SU-DHL-6 (cell line): ENCODE measurements around the gene PFKL.

Source experiments
- H2AFZ ChIP-seq: fragments of 200-600 bp; sonication (generic); 2 replicates; pipeline ENCODE4 v1.6.1; 2014; ENCODE audit warnings: low read depth, mild to moderate bottlenecking, moderate library complexity, mixed read lengths, antibody characterized with exemption, low read length; ENCODE audit not compliant: severe bottlenecking
- H3F3A ChIP-seq: fragments of 200-600 bp; shearing (Covaris generic); 2 replicates; pipeline ENCODE4 v1.6.0; 2016; ENCODE audit warnings: antibody characterized with exemption, mild to moderate bottlenecking; ENCODE audit not compliant: insufficient read depth
- H3K27ac ChIP-seq: fragments of 200-600 bp; sonication (generic); 2 replicates; pipeline ENCODE4 v1.5.1; 2016; ENCODE audit warnings: low read depth, mild to moderate bottlenecking, low read length, moderate library complexity, mixed read lengths
- H3K27me3 ChIP-seq: fragments of 200-600 bp; sonication (generic), shearing (Covaris generic); 2 replicates; pipeline ENCODE4 v1.6.0; 2014; ENCODE audit warnings: mild to moderate bottlenecking, low read length
- H3K36me3 ChIP-seq: fragments of 200-600 bp; sonication (generic); 2 replicates; pipeline ENCODE4 v1.6.1; 2014; ENCODE audit warnings: mild to moderate bottlenecking, low read length, mixed read lengths
- H3K4me2 ChIP-seq: fragments of 300-600, 200-600 bp; shearing (Covaris generic), sonication (generic); 2 replicates; pipeline ENCODE4 v1.6.0; 2014; ENCODE audit warnings: low read length, low read depth, mild to moderate bottlenecking; ENCODE audit not compliant: poor library complexity, severe bottlenecking
- H3K4me3 ChIP-seq: fragments of 200-600 bp; sonication (generic); 2 replicates; pipeline ENCODE4 v1.5.1; 2014; ENCODE audit warnings: antibody characterized with exemption, low read length, mild to moderate bottlenecking, mixed read lengths; ENCODE audit not compliant: insufficient read depth, poor library complexity, severe bottlenecking
- H3K79me2 ChIP-seq: fragments of 200-600 bp; sonication (generic); 2 replicates; pipeline ENCODE4 v1.6.1; 2014; ENCODE audit warnings: mild to moderate bottlenecking, low read length, moderate library complexity; ENCODE audit not compliant: insufficient read depth
- H3K9ac ChIP-seq: fragments of 200-600 bp; sonication (generic); 2 replicates; pipeline ENCODE4 v1.7.0; 2014; ENCODE audit warnings: mild to moderate bottlenecking, low read length
- H3K9me2 ChIP-seq: fragments of 200-600 bp; sonication (generic); replicated peaks from 2 replicates; pipeline ENCODE4 v1.6.1; 2014; ENCODE audit warnings: low read length; ENCODE audit not compliant: insufficient read depth
- H3K9me3 ChIP-seq: fragments of 200-600 bp; sonication (generic); 2 replicates; pipeline ENCODE4 v1.6.1; 2014; ENCODE audit warnings: low read length, mixed read lengths; ENCODE audit not compliant: insufficient read depth
- H4K20me1 ChIP-seq: fragments of 200-600 bp; sonication (generic); 2 replicates; pipeline ENCODE4 v1.6.1; 2014; ENCODE audit warnings: low read depth, mild to moderate bottlenecking, antibody characterized with exemption, low read length, moderate library complexity, mixed read lengths
- EZH2phosphoT487 ChIP-seq: fragments of 200-600 bp; sonication (generic), shearing (Covaris generic); conservative IDR thresholded peaks from 2 replicates; pipeline ENCODE4 v1.6.1; 2018; ENCODE audit warnings: mild to moderate bottlenecking, antibody characterized with exemption, low read length, moderate library complexity, mixed read lengths
- TF ChIP-seq, protein P1 (sequence below): fragments of 200-600 bp; sonication (generic); IDR thresholded peaks from one replicate; pipeline ENCODE4 v1.5.1; 2017; ENCODE audit warnings: antibody characterized with exemption, mild to moderate bottlenecking, low read length, moderate library complexity; ENCODE audit not compliant: insufficient read depth, poor library complexity, severe bottlenecking

Gene PFKL

GRCh38 chr21:44299458-44300261 lies at the start of gene PFKL:
PFKL (plus strand) TSS chr21:44300053; CDS start chr21:44300106, 53 bp downstream.
- no peaks in the 10 kb centered on the region for H3K36me3 ChIP-seq
- no peaks in the 10 kb centered on the region for H3K9me3 ChIP-seq
- H3K9ac ChIP-seq = peak within 1 kb of the TSS; percentile 72
- H3K4me3 ChIP-seq = peak within 1 kb of the TSS; percentile 72
- H2AFZ ChIP-seq = peak within 1 kb of the TSS; percentile 55
- no peaks in the 10 kb centered on the region for H3K27me3 ChIP-seq
- H4K20me1 ChIP-seq = no peaks in the 10 kb centered on the region; the same call in 1 of the 2 replicates
- peak within 1 kb of the TSS; percentile 74 for H3K27ac ChIP-seq
- TF ChIP-seq, protein P1, sequence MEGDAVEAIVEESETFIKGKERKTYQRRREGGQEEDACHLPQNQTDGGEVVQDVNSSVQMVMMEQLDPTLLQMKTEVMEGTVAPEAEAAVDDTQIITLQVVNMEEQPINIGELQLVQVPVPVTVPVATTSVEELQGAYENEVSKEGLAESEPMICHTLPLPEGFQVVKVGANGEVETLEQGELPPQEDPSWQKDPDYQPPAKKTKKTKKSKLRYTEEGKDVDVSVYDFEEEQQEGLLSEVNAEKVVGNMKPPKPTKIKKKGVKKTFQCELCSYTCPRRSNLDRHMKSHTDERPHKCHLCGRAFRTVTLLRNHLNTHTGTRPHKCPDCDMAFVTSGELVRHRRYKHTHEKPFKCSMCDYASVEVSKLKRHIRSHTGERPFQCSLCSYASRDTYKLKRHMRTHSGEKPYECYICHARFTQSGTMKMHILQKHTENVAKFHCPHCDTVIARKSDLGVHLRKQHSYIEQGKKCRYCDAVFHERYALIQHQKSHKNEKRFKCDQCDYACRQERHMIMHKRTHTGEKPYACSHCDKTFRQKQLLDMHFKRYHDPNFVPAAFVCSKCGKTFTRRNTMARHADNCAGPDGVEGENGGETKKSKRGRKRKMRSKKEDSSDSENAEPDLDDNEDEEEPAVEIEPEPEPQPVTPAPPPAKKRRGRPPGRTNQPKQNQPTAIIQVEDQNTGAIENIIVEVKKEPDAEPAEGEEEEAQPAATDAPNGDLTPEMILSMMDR = no peak
- no peak for TF ChIP-seq EZH2phosphoT487
- H3K79me2 ChIP-seq = peaks cover 27% of the 10 kb centered on the region
- peak within 1 kb of the TSS; percentile 91 for H3K4me2 ChIP-seq
- H3F3A ChIP-seq = peaks cover 6% of the 10 kb centered on the region
- no peaks in the 10 kb centered on the region for H3K9me2 ChIP-seq

GRCh38 chr21:44253832-44254710 lies 45.8 kb upstream of the PFKL start:
- Histone ChIP-seq H3K27ac (no peak overlapping the region), H2AFZ (no peak overlapping the region), H3K9me3 (no peaks in the 10 kb centered on the region), H3F3A (no peaks in the 10 kb centered on the region), H3K79me2 (no peaks in the 10 kb centered on the region), H3K4me2 (no peak overlapping the region), H3K9ac (no peak overlapping the region), H3K27me3 (no peaks in the 10 kb centered on the region), H3K4me3 (no peak overlapping the region), H3K9me2 (no peaks in the 10 kb centered on the region), H3K36me3 (no peaks in the 10 kb centered on the region), H4K20me1 (no peaks in the 10 kb centered on the region)
- no peak for TF ChIP-seq EZH2phosphoT487
- TF ChIP-seq, protein P1 = no peak

DNA sequence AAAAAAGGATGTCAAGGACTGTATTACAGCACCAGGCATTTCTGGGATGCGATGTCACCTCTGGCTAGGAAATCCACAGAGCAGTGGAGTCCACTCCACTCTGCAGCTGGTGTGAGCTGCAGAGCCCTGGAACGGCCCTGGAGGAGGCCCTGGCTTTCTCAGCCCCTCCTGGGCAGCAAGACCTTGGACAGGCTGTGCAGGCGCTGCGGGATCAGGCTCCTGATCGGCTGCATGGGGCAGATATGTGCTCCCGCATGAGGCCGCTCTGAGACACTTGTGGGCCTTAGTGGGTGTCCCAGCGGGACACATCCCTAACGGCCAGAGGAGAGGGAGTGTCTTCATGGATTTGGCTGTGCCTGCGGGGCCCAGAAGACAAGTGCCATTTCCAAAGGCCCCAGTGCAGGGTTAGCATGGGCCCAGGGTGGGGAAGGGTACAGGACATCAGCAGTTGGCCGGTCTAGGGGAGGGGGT lies 44.3 kb upstream of the PFKL start:
- H2AFZ ChIP-seq = no peak overlapping the region

More for the DNA sequence above, 44.3 kb upstream of the PFKL start:
- TF ChIP-seq, protein P1 = no peak
- no peak for TF ChIP-seq EZH2phosphoT487
- Histone ChIP-seq H3K4me3 (no peak overlapping the region), H3K9ac (no peak overlapping the region), H3K27me3 (no peaks in the 10 kb centered on the region), H3K36me3 (no peaks in the 10 kb centered on the region), H3F3A (no peaks in the 10 kb centered on the region), H3K27ac (no peak overlapping the region), H3K9me3 (no peaks in the 10 kb centered on the region), H3K79me2 (no peaks in the 10 kb centered on the region), H3K9me2 (no peaks in the 10 kb centered on the region), H3K4me2 (no peak overlapping the region), H4K20me1 (no peaks in the 10 kb centered on the region)
